Thyroid gland (tissue), 4 donors: ENCODE measurements around the gene RAD1. TPM values are rescaled to one million over a fixed set of nuclear protein-coding genes. Genes with fewer than 3 reads are reported as not detected.

Experiments
- DNase-seq, 2 donors: peaks; one replicate each; pipeline ENCODE4 v3.0.0-alpha.2; 2019
- H3K27ac ChIP-seq, 3 donors: fragments of 200-600 bp; sonication (generic); 1 replicate in 2 of 3; 2 replicates in 1 of 3; pipeline ENCODE4 v1.5.1; 2016 to 2019; ENCODE audit warnings: mild to moderate bottlenecking in 1 of 3, moderate library complexity in 1 of 3
- H3K27me3 ChIP-seq: fragments of 200-600 bp; sonication (generic); one replicate; pipeline ENCODE4 v1.5.1; 2019
- H3K36me3 ChIP-seq, 2 donors: fragments of 200-600 bp; sonication (generic); one replicate each; pipeline ENCODE4 v1.5.1; 2016 to 2019
- H3K4me1 ChIP-seq, 2 donors: fragments of 200-600 bp; sonication (generic); one replicate each; pipeline ENCODE4 v1.5.1; 2017 to 2019
- H3K4me3 ChIP-seq, 3 donors: fragments of 200-600 bp; sonication (generic); replicated peaks in 1 of 3; 1 replicate in 2 of 3; 2 replicates in 1 of 3; pipeline ENCODE4 v1.5.1; 2016; ENCODE audit warnings: mild to moderate bottlenecking in 1 of 3
- H3K9me3 ChIP-seq: fragments of 200-600 bp; sonication (generic); one replicate; pipeline ENCODE4 v1.5.1; 2017
- POLR2A ChIP-seq, 2 donors: fragments of 450-650 bp; IDR thresholded peaks; one replicate each; pipeline ENCODE4 v1.6.1; 2017; ENCODE audit warnings: antibody characterized with exemption in 2 of 2, mild to moderate bottlenecking in 2 of 2, moderate library complexity in 1 of 2
- WGBS, 2 donors: methylation state at CpG; one replicate each; pipeline ENCODE4 v1.1.5; 2017; 5-methylcytosine and 5-hydroxymethylcytosine counted together
- intact Hi-C: fragments of 100-400 bp; cut with DNase I; formaldehyde crosslinking; loops from one replicate; pipeline ENCODE4 v1.15.1; 2023
- total RNA-seq, 4 donors: library from RNA; depleted of rRNA; stranded (reverse); fragments of >200 nt; gene quantifications; one replicate each; pipeline ENCODE4 v1.2.3, GENCODE V29; 2016
- TF ChIP-seq, protein P1 (sequence below), 6 experiments: fragments of 200-600 bp in 3 of 6; fragments of 450-650 bp in 3 of 6; sonication (generic) in 3 of 6; IDR thresholded peaks; one replicate each; pipeline ENCODE4 v1.5.1; 2016 to 2019; ENCODE audit warnings: antibody characterized with exemption in 6 of 6, mild to moderate bottlenecking in 2 of 6, inconsistent platforms in 1 of 6, moderate library complexity in 1 of 6

The RAD1 gene
- total RNA-seq, 4 donors from 2014 or later: 31.1 to 40.7 (median 37.5) TPM

DNA sequence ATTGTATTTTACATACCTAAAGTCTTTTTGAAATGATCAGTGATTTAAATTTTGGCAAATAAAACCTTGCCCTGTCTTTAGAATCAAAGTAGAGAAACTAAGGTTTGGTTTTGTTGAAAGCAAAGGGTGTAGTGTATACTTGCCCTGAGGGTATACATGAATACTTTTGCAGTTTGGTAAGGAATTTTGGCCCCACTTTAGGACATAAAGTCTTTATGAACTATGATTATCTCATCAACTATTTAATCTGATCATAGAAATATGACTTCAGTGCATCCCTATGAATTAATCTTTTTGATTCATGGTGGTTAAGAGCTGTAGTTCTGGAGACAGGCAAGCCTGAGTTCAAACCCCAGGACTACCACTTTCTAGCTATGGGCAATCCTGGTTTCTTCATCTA lies 17.7 kb downstream of the RAD1 start:
- no peaks in the 10 kb centered on the region for H3K27me3 ChIP-seq
- DNase-seq: no peak

DNA sequence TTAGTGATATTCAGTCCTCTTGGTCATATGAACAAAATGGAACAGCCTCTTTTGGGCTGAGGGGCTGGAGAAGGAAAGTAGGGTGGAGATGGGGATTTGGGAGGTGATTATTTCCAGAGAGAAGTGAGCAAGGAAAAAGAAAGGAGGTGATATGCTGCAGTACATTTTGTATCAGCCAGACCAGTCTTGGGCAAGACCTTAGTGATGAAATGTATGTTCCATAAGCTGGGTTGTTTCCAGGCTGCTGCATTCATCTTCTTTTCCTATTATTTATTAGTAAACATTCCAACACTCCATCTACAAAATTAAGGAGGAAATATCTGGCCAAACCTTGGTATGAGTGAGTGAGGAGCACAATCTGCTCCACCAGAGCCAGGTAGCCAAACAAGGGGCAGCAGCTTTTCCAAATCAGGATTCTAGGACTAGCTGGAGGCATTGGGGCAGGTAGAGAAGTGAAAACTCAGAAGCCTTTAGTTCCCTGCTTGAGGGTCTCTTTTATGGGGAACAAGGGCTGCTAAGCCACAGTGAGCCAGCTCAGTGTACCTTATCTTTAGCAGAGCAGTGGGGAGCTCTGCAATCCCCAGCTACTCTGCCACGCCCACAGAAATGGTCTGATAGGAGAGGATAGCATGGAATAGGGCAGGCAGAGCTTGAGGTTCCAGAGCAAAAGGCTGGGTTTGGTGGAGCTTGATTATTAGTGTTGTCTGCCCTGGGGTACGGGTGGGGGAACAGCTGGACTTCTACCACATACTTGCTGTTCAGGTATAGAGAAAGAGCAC lies 19.5 kb downstream of the RAD1 start:
- no peaks in the 10 kb centered on the region for H3K4me1 ChIP-seq
- DNase-seq: no peak
- TF ChIP-seq, protein P1, sequence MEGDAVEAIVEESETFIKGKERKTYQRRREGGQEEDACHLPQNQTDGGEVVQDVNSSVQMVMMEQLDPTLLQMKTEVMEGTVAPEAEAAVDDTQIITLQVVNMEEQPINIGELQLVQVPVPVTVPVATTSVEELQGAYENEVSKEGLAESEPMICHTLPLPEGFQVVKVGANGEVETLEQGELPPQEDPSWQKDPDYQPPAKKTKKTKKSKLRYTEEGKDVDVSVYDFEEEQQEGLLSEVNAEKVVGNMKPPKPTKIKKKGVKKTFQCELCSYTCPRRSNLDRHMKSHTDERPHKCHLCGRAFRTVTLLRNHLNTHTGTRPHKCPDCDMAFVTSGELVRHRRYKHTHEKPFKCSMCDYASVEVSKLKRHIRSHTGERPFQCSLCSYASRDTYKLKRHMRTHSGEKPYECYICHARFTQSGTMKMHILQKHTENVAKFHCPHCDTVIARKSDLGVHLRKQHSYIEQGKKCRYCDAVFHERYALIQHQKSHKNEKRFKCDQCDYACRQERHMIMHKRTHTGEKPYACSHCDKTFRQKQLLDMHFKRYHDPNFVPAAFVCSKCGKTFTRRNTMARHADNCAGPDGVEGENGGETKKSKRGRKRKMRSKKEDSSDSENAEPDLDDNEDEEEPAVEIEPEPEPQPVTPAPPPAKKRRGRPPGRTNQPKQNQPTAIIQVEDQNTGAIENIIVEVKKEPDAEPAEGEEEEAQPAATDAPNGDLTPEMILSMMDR (IDR thresholded peaks at IDR 0.05): no peak
- no peak for TF ChIP-seq POLR2A (IDR thresholded peaks at IDR 0.05)
- no peaks in the 10 kb centered on the region for H3K36me3 ChIP-seq
- H3K9me3 ChIP-seq: no peaks in the 10 kb centered on the region
- H3K27me3 ChIP-seq: no peaks in the 10 kb centered on the region
- no peak overlapping the region for H3K27ac ChIP-seq
- no peak overlapping the region for H3K4me3 ChIP-seq
- 83 to 96% methylated on average over 2 of the region's 2 CpGs for WGBS, 2 donors
- intact Hi-C loops: loop anchor here (5.0 kb wide), 2 partner anchors 369 to 414 kb away; no protein-coding TSS in a partner anchor

More for the DNA sequence above, 17.7 kb downstream of the RAD1 start:
- no peaks in the 10 kb centered on the region for H3K9me3 ChIP-seq
- H3K4me1 ChIP-seq: no peaks in the 10 kb centered on the region
- TF ChIP-seq, protein P1 (IDR thresholded peaks at IDR 0.05): no peak
- no peaks in the 10 kb centered on the region for H3K36me3 ChIP-seq
- no peak overlapping the region for H3K4me3 ChIP-seq
- no peak overlapping the region for H3K27ac ChIP-seq
- intact Hi-C loops: loop anchor here (5.0 kb wide), 2 partner anchors 370 to 415 kb away; no protein-coding TSS in a partner anchor

DNA sequence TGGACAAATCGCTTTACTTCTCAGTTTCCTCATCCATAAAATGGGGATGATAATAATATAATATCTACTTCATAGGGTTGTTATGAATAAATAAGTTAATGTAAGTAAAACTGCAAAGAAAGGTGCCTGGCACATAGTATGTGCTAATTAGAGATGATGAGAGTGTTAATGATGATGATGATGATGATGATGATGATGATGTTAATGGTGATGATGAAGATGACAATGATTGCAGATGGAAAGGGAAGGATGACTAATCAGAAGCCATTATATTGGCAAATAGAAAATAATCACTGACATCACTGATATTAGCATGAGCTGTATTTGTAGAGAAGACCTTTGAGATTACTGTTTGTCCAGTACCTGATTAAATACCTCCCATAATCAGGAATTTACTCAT lies 20.6 kb downstream of the RAD1 start:
- 96 to 97% methylated on average over 1 of the region's 1 CpG for WGBS, 2 donors
- TF ChIP-seq, protein P1 (IDR thresholded peaks at IDR 0.05): no peak
- no peak for TF ChIP-seq POLR2A (IDR thresholded peaks at IDR 0.05)

DNA sequence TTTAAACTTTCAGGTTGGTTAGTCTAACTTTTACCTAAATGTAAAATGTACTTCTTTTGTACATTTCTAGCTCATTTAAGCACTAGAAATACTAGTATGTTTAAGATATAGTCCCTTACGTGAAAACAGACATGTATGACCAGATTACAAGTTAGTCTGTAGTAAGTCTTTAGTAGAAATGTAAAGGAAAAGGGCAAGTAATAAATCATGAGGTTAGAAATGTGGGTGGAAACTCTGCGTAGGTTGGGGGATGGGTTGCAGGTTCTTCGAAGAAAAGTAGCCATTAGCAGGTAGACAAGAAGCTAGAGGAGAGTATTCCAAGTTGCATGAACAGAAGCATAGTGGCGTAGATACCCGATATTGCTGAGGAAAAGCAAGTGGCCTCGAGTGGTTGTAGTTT lies 22.9 kb downstream of the RAD1 start:
- no peaks in the 10 kb centered on the region for H3K36me3 ChIP-seq
- WGBS, 2 donors: 91 to 94% methylated on average over 6 of the region's 6 CpGs
- H3K27ac ChIP-seq: no peak overlapping the region
- intact Hi-C loops: no loop called here
- TF ChIP-seq, protein P1 (IDR thresholded peaks at IDR 0.05): no peak
- no peak for TF ChIP-seq POLR2A (IDR thresholded peaks at IDR 0.05)
- H3K4me3 ChIP-seq: no peak overlapping the region
- no peak for DNase-seq
- H3K27me3 ChIP-seq: no peaks in the 10 kb centered on the region
- H3K4me1 ChIP-seq: no peaks in the 10 kb centered on the region
- H3K9me3 ChIP-seq: no peaks in the 10 kb centered on the region

More for the DNA sequence above, 20.6 kb downstream of the RAD1 start:
- H3K9me3 ChIP-seq: no peaks in the 10 kb centered on the region
- H3K27ac ChIP-seq: no peak overlapping the region
- no peaks in the 10 kb centered on the region for H3K27me3 ChIP-seq
- no peak for DNase-seq
- H3K4me3 ChIP-seq: no peak overlapping the region
- no peaks in the 10 kb centered on the region for H3K4me1 ChIP-seq
- intact Hi-C loops: loop anchor here (5.0 kb wide), 2 partner anchors 367 to 412 kb away; no protein-coding TSS in a partner anchor
- H3K36me3 ChIP-seq: no peaks in the 10 kb centered on the region

DNA sequence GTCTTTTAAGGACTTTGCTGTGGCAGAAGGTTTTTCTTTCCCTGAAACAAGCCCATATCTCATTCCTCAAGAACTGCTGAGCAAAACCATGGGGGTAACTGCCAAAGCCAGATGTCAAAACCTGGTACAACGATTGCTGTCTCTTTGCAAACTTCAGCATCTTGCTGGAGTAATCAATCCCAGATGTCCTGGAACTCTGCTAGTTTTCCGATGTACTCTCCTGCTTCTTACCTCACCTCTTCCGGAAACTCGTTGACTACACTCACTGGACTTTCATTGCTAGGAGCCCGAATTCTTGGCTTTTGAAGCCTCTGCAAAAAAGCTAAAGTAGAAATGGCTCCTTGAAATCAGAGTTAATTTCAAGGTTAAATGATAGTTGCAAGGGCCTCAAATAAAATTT lies 23.3 kb downstream of the RAD1 start:
- no peaks in the 10 kb centered on the region for H3K27me3 ChIP-seq
- no peaks in the 10 kb centered on the region for H3K36me3 ChIP-seq
- no peaks in the 10 kb centered on the region for H3K9me3 ChIP-seq
- H3K4me3 ChIP-seq: no peak overlapping the region
- DNase-seq: no peak
- WGBS, 2 donors: 63% methylated on average over 5 of the region's 5 CpGs
- no peaks in the 10 kb centered on the region for H3K4me1 ChIP-seq
- intact Hi-C loops: no loop called here
- H3K27ac ChIP-seq: no peak overlapping the region
- no peak for TF ChIP-seq POLR2A (IDR thresholded peaks at IDR 0.05)
- TF ChIP-seq, protein P1 (IDR thresholded peaks at IDR 0.05): no peak
